ENCODE measurements around the gene MB21D2.

DNA sequence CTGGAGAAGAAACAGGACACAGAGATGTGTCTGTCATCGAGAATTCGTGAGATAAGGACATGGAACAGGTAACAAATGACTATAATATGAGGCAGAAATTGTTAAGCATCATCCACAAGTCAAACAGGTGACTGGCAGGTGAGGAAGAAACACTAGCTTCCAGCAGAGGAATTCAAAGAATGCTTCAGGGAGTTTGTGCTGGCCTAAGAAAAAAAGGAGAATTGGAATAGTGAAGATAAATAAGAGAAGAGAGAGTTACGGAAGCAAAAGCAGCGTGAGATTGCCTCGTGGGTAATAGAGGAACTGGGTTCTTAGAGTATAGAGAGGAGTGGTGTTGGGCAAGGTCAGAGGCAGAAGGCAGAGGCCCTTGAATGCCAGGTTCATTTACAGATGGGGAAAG is 167.5 kb downstream of the MB21D2 start:
- TF ChIP-seq, protein P1, sequence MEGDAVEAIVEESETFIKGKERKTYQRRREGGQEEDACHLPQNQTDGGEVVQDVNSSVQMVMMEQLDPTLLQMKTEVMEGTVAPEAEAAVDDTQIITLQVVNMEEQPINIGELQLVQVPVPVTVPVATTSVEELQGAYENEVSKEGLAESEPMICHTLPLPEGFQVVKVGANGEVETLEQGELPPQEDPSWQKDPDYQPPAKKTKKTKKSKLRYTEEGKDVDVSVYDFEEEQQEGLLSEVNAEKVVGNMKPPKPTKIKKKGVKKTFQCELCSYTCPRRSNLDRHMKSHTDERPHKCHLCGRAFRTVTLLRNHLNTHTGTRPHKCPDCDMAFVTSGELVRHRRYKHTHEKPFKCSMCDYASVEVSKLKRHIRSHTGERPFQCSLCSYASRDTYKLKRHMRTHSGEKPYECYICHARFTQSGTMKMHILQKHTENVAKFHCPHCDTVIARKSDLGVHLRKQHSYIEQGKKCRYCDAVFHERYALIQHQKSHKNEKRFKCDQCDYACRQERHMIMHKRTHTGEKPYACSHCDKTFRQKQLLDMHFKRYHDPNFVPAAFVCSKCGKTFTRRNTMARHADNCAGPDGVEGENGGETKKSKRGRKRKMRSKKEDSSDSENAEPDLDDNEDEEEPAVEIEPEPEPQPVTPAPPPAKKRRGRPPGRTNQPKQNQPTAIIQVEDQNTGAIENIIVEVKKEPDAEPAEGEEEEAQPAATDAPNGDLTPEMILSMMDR (optimal IDR thresholded peaks at IDR 0.05 in 1 of 3, IDR thresholded peaks at IDR 0.05 in 1 of 3, conservative IDR thresholded peaks at IDR 0.05 in 1 of 3; ENCODE audit: extremely low read depth in 1 of 3, insufficient read depth in 2 of 3, low read length in 3 of 3): no peak
- no peak for TF ChIP-seq EZH2 (IDR thresholded peaks at IDR 0.05; ENCODE audit: low read length)
